PC-9 (cell line): ENCODE measurements around the gene PPP1R2C.

Experiments
- EZH2 ChIP-seq: fragments of 200-600 bp; sonication (generic); IDR thresholded peaks from 2 replicates; pipeline ENCODE4 v1.8.0; 2017; ENCODE audit warnings: antibody characterized with exemption, low read depth
- TF ChIP-seq, protein P1 (sequence below): fragments of 200-600 bp; sonication (generic); conservative IDR thresholded peaks from 2 replicates; pipeline ENCODE4 v1.6.1; 2017; ENCODE audit warnings: mixed run types, antibody characterized with exemption, mild to moderate bottlenecking, moderate library complexity

DNA sequence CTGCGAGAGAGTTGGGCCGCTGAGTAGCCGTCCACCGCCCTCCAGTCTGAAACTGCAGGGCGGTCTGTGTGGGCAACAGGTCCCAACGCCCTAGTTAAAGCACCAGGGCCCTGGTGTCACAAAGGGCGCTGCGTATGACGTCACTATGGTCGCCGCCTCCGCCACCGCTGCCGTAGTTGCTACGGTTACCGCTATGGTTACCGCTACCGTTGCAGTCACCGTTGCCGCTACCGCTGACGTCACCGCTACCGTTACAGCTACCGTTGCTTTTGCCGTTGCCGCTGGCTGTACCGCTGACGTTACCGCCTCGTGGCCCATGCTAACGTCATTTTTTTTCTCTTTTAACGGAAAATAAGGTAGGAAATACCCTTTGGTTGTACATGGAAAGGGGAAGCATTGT lies at the start of gene PPP1R2C:
- TF ChIP-seq, protein P1, sequence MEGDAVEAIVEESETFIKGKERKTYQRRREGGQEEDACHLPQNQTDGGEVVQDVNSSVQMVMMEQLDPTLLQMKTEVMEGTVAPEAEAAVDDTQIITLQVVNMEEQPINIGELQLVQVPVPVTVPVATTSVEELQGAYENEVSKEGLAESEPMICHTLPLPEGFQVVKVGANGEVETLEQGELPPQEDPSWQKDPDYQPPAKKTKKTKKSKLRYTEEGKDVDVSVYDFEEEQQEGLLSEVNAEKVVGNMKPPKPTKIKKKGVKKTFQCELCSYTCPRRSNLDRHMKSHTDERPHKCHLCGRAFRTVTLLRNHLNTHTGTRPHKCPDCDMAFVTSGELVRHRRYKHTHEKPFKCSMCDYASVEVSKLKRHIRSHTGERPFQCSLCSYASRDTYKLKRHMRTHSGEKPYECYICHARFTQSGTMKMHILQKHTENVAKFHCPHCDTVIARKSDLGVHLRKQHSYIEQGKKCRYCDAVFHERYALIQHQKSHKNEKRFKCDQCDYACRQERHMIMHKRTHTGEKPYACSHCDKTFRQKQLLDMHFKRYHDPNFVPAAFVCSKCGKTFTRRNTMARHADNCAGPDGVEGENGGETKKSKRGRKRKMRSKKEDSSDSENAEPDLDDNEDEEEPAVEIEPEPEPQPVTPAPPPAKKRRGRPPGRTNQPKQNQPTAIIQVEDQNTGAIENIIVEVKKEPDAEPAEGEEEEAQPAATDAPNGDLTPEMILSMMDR, result no peak
- TF ChIP-seq EZH2, result no peak
